Camera-type eye (tissue), 1 donor: ENCODE results near the gene RNF148. TPM values are rescaled to one million over a fixed set of nuclear protein-coding genes. Genes with fewer than 3 reads are reported as not detected.

Source experiments
- total RNA-seq: library from RNA; depleted of rRNA; stranded (reverse); fragments of >200 nt; gene quantifications from one replicate; pipeline ENCODE4 v1.2.3, GENCODE V29; 2014

RNF148 gene
- total RNA-seq, result 4.3 TPM

GRCh38 chr7:122702872-122703510, at the start of gene RNF148:
TSS of gene RNF148 (minus strand) at chr7:122702922. CDS start at chr7:122702750, 172 bp downstream.

DNA sequence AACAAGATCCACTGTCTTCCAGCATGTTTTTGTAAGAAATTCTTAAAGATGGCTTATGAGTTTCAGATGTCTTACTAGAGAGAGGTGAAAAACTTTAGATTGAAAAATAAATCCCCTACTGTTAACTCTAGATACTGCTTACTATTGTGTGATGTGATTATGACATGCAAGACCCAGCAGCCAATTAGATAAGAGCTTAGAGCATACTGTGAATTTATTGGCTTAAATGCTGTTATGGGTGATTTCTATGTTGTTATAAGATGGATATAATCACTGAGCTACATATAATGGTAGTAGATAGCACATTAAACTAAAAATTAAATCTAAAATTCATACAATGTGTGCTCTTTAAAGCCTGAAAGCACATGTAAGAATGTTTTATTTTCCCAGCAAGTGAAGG, 3.7 kb downstream of the RNF148 start, which contains the start of gene RNF133:
Gene RNF133, minus strand, starts transcription at position 101 of the 400 bp plus-strand sequence. CDS start 199 bp downstream, outside the sequence.

Other genes with a start within 250 kb of the RNF148 start
- 2.6 TPM for gene RNF133, start 3.8 kb downstream of the RNF148 start, total RNA-seq
- 29.2 TPM for gene CADPS2, start 183.5 kb upstream of the RNF148 start, total RNA-seq